ENCODE results near the gene FARS2.
"Not testable (repeated sequence)": the region's sequence is repeated elsewhere in the genome, so short reads cannot be mapped to it uniquely, and the experiment has no call there.

FARS2 gene

DNA sequence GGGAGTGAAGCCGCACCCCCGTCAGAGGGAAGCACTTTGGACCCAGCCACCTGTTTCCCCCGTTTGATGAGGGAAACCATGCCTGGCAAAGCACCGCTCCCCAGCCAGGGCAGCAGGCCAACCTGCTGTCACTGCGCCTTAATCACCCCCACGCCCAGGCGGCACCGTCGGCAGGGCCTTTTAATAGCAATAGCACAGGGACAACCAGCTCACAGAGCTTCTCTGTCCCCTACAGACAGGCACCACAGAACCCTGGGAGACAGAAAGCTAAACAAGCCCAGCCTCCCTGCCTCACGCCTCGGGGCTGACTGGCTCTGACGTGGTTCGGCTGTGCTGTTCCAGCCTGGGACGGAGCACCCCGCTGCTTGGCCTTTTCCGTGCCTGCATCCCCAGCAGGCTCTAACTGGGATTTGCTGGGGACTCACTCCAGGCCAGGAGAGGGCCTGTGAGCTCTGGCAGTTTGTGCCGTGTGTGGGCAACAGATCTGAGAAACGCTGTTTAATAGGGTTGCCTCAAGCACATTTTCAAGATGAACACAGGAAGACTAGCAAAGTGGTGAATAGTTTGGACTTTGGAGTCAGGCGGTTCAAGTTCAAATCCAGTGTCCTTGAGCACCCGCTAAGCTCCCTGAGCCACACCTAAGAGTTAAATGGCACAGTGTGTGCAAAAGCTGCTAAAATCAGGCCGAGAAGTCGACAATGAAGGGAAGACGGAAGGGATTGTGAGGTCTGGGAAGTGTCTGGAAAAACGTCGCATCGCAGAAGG is 521.7 kb downstream of the FARS2 start:
- peak; percentile 70 for DNase-seq (ENCODE audit: low spot score)
- TF ChIP-seq, protein P1, sequence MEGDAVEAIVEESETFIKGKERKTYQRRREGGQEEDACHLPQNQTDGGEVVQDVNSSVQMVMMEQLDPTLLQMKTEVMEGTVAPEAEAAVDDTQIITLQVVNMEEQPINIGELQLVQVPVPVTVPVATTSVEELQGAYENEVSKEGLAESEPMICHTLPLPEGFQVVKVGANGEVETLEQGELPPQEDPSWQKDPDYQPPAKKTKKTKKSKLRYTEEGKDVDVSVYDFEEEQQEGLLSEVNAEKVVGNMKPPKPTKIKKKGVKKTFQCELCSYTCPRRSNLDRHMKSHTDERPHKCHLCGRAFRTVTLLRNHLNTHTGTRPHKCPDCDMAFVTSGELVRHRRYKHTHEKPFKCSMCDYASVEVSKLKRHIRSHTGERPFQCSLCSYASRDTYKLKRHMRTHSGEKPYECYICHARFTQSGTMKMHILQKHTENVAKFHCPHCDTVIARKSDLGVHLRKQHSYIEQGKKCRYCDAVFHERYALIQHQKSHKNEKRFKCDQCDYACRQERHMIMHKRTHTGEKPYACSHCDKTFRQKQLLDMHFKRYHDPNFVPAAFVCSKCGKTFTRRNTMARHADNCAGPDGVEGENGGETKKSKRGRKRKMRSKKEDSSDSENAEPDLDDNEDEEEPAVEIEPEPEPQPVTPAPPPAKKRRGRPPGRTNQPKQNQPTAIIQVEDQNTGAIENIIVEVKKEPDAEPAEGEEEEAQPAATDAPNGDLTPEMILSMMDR (IDR thresholded peaks at IDR 0.05): no peak
- peak overlapping the region; percentile 24 for H3K4me3 ChIP-seq
- H3K27ac ChIP-seq: no peak overlapping the region

GRCh38 chr6:5783584-5784089 is 522.3 kb downstream of the FARS2 start:
- H3K27ac ChIP-seq: no peak overlapping the region
- TF ChIP-seq, protein P1 (IDR thresholded peaks at IDR 0.05): no peak
- no peak overlapping the region for H3K4me3 ChIP-seq
- peak; percentile 38 for DNase-seq (ENCODE audit: low spot score)

- DNase-seq (ENCODE audit: low spot score): peak; percentile 11
- H3K27ac ChIP-seq: no peak overlapping the region
- TF ChIP-seq, protein P1 (IDR thresholded peaks at IDR 0.05): no peak
- H3K4me3 ChIP-seq: no peak overlapping the region
Measured at GRCh38 chr6:5785249-5785648, 523.9 kb downstream of the FARS2 start.

- TF ChIP-seq, protein P1 (IDR thresholded peaks at IDR 0.05): no peak
- DNase-seq (ENCODE audit: low spot score): peak; percentile 29
- Histone ChIP-seq H3K27ac (no peak overlapping the region), H3K4me3 (no peak overlapping the region)
Measured at GRCh38 chr6:5786321-5786968, 525.1 kb downstream of the FARS2 start.

GRCh38 chr6:5786969-5787720 is 525.8 kb downstream of the FARS2 start:
- Histone ChIP-seq H3K4me3 (no peak overlapping the region), H3K27ac (no peak overlapping the region)
- TF ChIP-seq, protein P1 (IDR thresholded peaks at IDR 0.05): no peak
- DNase-seq (ENCODE audit: low spot score): no peak

DNA sequence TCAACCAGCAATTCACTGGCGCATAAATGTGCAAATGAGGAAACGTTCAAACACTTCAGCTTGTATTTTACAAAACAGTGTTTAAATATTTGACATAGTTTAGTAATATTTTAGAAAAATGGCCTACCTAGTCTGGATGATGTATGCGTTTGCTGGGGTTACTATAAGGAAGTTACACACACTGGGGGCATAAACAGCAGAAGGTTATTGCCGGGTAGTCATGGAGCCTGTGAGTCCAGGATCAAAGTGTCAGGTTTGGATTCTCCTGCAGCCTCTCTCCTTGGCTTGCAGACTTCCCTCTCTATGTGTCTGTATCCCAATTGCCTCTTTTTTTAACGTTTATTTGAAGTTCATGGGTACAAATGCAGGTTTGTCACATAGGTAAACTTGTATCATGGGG is 528.1 kb downstream of the FARS2 start:
- not testable (repeated sequence) for H3K27ac ChIP-seq; DNase-seq (ENCODE audit: low spot score); H3K4me3 ChIP-seq

- H3K27ac ChIP-seq; H3K4me3 ChIP-seq; DNase-seq (ENCODE audit: low spot score): not testable (repeated sequence)
Measured at GRCh38 chr6:5796555-5796954, 535.2 kb downstream of the FARS2 start.

DNA sequence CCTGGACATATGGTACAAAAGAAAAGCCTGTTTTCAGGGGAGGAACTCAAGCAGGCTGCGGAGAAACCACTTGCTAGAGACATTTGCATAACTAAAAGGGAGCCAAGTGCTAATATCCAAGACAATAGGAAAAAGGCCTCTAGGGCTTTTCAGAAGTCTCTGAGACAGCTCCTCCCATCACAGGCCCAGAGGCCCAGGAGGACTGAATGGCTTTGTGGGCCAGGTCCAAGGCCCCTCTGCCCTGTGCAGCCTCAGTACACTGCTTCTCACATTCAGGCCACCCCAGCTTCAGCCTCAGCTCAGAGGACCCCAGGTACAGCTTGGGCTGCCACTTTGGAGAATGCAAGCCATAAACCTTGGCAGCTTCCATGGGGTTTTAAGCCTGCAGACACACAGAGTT is 545.1 kb downstream of the FARS2 start:
- not testable (repeated sequence) for H3K27ac ChIP-seq; DNase-seq (ENCODE audit: low spot score); H3K4me3 ChIP-seq

Data from coronary artery (tissue), 2 donors.